H1 (cell line): ENCODE results near the gene CYTH1. TPM values are rescaled to one million over a fixed set of nuclear protein-coding genes. Genes with fewer than 3 reads are reported as not detected.

Source experiments
- CTCF ChIA-PET: fragments of 300-600 bp; sonication (Branson Sonifier 250); formaldehyde crosslinking; loops from one replicate; lab custom pipeline; 2021; ENCODE audit not compliant: partially characterized antibody; lab: Charles Lee
- POLR2A ChIA-PET: fragments of 300-600 bp; sonication (Branson Sonifier 250); formaldehyde crosslinking; loops from one replicate; lab custom pipeline; 2021; ENCODE audit warnings: inconsistent platforms; ENCODE audit not compliant: partially characterized antibody; lab: Charles Lee
- DNase-seq, 2 experiments: peaks; one replicate each; pipeline versions ENCODE4 v3.0.0 to v3.0.0-alpha.2; 2010 to 2022; ENCODE audit warnings: low spot score in 2 of 2, low read depth in 1 of 2, mixed read lengths in 1 of 2
- FAIRE-seq: peaks from 2 replicates; lab custom pipeline; 2011; peaks lifted over from hg19 to GRCh38; lab: Jason Lieb, UNC
- H2AFZ ChIP-seq: 2 replicates; pipeline ENCODE4 v1.8.1; 2012; ENCODE audit warnings: low read length, inconsistent platforms
- H2AK5ac ChIP-seq: 2 replicates; pipeline ENCODE4 v1.6.1; 2013; ENCODE audit warnings: low read depth, low read length
- H2BK120ac ChIP-seq: replicated peaks from 2 replicates; pipeline ENCODE3; 2013; ENCODE audit warnings: low read depth, low read length, inconsistent platforms
- H2BK12ac ChIP-seq: 2 replicates; pipeline ENCODE4 v1.6.1; 2013; ENCODE audit warnings: low read depth, low read length
- H2BK15ac ChIP-seq: 2 replicates; pipeline ENCODE4 v1.6.1; 2013; ENCODE audit warnings: low read length
- H2BK20ac ChIP-seq: 2 replicates; pipeline ENCODE4 v1.6.1; 2013; ENCODE audit warnings: low read length
- H2BK5ac ChIP-seq: 2 replicates; pipeline ENCODE4 v1.6.1; 2013; ENCODE audit warnings: low read depth, low read length
- H3K14ac ChIP-seq: 2 replicates; pipeline ENCODE4 v1.6.1; 2013; ENCODE audit warnings: inconsistent platforms; ENCODE audit not compliant: insufficient read length
- H3K18ac ChIP-seq: 2 replicates; pipeline ENCODE4 v1.6.1; 2013; ENCODE audit warnings: low read length; ENCODE audit errors: extremely low read depth
- H3K23ac ChIP-seq: 2 replicates; pipeline ENCODE4 v1.6.1; 2013; ENCODE audit warnings: inconsistent platforms; ENCODE audit not compliant: insufficient read length
- H3K23me2 ChIP-seq: 2 replicates; pipeline ENCODE4 v1.6.1; 2013; ENCODE audit warnings: low read depth, low read length
- H3K27ac ChIP-seq: 2 replicates; pipeline ENCODE4 v1.6.1; 2011; ENCODE audit warnings: low read depth, low read length, inconsistent platforms
- H3K27me3 ChIP-seq, 4 experiments: replicated peaks in 1 of 4; 1 replicate in 1 of 4; 2 replicates in 3 of 4; pipeline versions ENCODE4 v1.6.1 to v1.8.1; 2011 to 2013; ENCODE audit warnings: low read length in 3 of 4, mild to moderate bottlenecking in 3 of 4, inconsistent platforms in 2 of 4, mixed read lengths in 2 of 4, moderate library complexity in 1 of 4; ENCODE audit not compliant: control insufficient read depth in 3 of 4, insufficient read depth in 3 of 4; ENCODE audit errors: extremely low read depth in 1 of 4
- H3K36me3 ChIP-seq, 4 experiments: 2 replicates each; pipeline versions ENCODE4 v1.6.1 to v1.8.1; 2011 to 2013; ENCODE audit warnings: mild to moderate bottlenecking in 4 of 4, low read length in 3 of 4, moderate library complexity in 2 of 4, control low read depth in 1 of 4, inconsistent platforms in 1 of 4; ENCODE audit not compliant: insufficient read depth in 4 of 4, control insufficient read depth in 2 of 4
- H3K4ac ChIP-seq: replicated peaks from 2 replicates; pipeline ENCODE3; 2013; ENCODE audit warnings: low read length, low read depth, mixed read lengths, inconsistent platforms; ENCODE audit not compliant: insufficient read length
- H3K4me1 ChIP-seq, 4 experiments: replicated peaks in 1 of 4; 1 replicate in 1 of 4; 2 replicates in 3 of 4; pipeline versions ENCODE4 v1.6.1 to v1.8.1; 2011 to 2013; ENCODE audit warnings: low read length in 3 of 4, inconsistent platforms in 2 of 4, mixed read lengths in 1 of 4; ENCODE audit not compliant: insufficient read depth in 4 of 4, control insufficient read depth in 3 of 4
- H3K4me2 ChIP-seq, 2 experiments: 2 replicates each; pipeline versions ENCODE4 v1.6.1 to v1.8.1; 2011 to 2013; ENCODE audit warnings: low read depth in 2 of 2, low read length in 2 of 2, control low read depth in 1 of 2, inconsistent platforms in 1 of 2, mild to moderate bottlenecking in 1 of 2; ENCODE audit not compliant: insufficient read depth in 1 of 2
- H3K4me3 ChIP-seq, 4 experiments: fragments of 200-600, 300-600 bp in 1 of 4; sonication (generic), shearing (Covaris generic), sonication (Bioruptor Twin) in 1 of 4; 2 replicates each; pipeline versions ENCODE4 v1.5.1 to v1.8.1; 2011 to 2016; ENCODE audit warnings: low read length in 4 of 4, low read depth in 3 of 4, control low read depth in 2 of 4, inconsistent platforms in 2 of 4, mild to moderate bottlenecking in 2 of 4, mixed read lengths in 1 of 4, moderate library complexity in 1 of 4; ENCODE audit not compliant: insufficient read depth in 2 of 4; ENCODE audit errors: extremely low read depth in 1 of 4
- H3K56ac ChIP-seq: replicated peaks from 2 replicates; pipeline ENCODE3; 2013; ENCODE audit warnings: low read depth, mild to moderate bottlenecking, mixed read lengths, low read length, inconsistent platforms; ENCODE audit not compliant: insufficient read length
- H3K79me1 ChIP-seq: 2 replicates; pipeline ENCODE4 v1.6.1; 2013; ENCODE audit warnings: low read depth, low read length, control low read depth
- H3K79me2 ChIP-seq, 2 experiments: 2 replicates each; pipeline versions ENCODE4 v1.6.1 to v1.8.1; 2012 to 2013; ENCODE audit warnings: low read length in 2 of 2, mild to moderate bottlenecking in 2 of 2, inconsistent platforms in 1 of 2; ENCODE audit not compliant: insufficient read depth in 2 of 2, control insufficient read depth in 1 of 2
- H3K9ac ChIP-seq, 4 experiments: replicated peaks in 1 of 4; 1 replicate in 1 of 4; 2 replicates in 3 of 4; pipeline versions ENCODE4 v1.6.1 to v1.8.1; 2011 to 2013; ENCODE audit warnings: low read depth in 3 of 4, low read length in 3 of 4, control low read depth in 2 of 4, mild to moderate bottlenecking in 2 of 4, moderate library complexity in 2 of 4, inconsistent platforms in 1 of 4; ENCODE audit errors: extremely low read depth in 1 of 4
- H3K9me3 ChIP-seq, 2 experiments: 2 replicates each; pipeline versions ENCODE4 v1.6.1 to v1.8.1; 2012 to 2013; ENCODE audit warnings: mild to moderate bottlenecking in 2 of 2, moderate library complexity in 2 of 2, control low read depth in 1 of 2, inconsistent platforms in 1 of 2, low read depth in 1 of 2, low read length in 1 of 2, mixed read lengths in 1 of 2; ENCODE audit not compliant: insufficient read depth in 2 of 2
- H4K20me1 ChIP-seq, 2 experiments: replicated peaks in 1 of 2; 2 replicates each; pipeline versions ENCODE3 to v1.8.1; 2011 to 2013; ENCODE audit warnings: inconsistent platforms in 2 of 2, low read length in 2 of 2, mild to moderate bottlenecking in 1 of 2; ENCODE audit not compliant: insufficient read depth in 2 of 2, control insufficient read depth in 1 of 2
- H4K5ac ChIP-seq: 2 replicates; pipeline ENCODE4 v1.6.1; 2013; ENCODE audit warnings: low read length, low read depth, mixed read lengths, inconsistent platforms; ENCODE audit not compliant: insufficient read length
- H4K8ac ChIP-seq: 2 replicates; pipeline ENCODE4 v1.8.0; 2013; ENCODE audit warnings: mild to moderate bottlenecking, moderate library complexity, low read length, inconsistent platforms; ENCODE audit not compliant: insufficient read depth; ENCODE audit errors: extremely low read depth
- H4K91ac ChIP-seq: replicated peaks from 2 replicates; pipeline ENCODE3; 2013; ENCODE audit warnings: low read length, mixed read lengths, inconsistent platforms; ENCODE audit not compliant: insufficient read length
- WGBS, 2 experiments: shearing (Covaris generic) in 1 of 2; methylation state at CpG; one replicate each; pipeline versions ENCODE4 v1.1.6 to v1.1.7; 2013 to 2015; ENCODE audit warnings: low lambda C conversion rate in 2 of 2, mixed read lengths in 2 of 2, inconsistent platforms in 1 of 2, low coverage in 1 of 2, missing lambda C conversion rate in 1 of 2; ENCODE audit not compliant: insufficient replicate concordance in 2 of 2, insufficient coverage in 1 of 2, insufficient read length in 1 of 2; ENCODE audit errors: extremely low coverage in 1 of 2, missing lambda C conversion rate in 1 of 2; 5-methylcytosine and 5-hydroxymethylcytosine counted together
- polyA plus RNA-seq, 7 experiments: library from polyadenylated mRNA; depleted of rRNA in 3 of 7; stranded (reverse) in 5 of 7; unstranded in 2 of 7; fragments of >200 nt in 5 of 7; fragments of 200-250 nt in 2 of 7; gene quantifications; 1 replicate in 5 of 7; 2 replicates in 1 of 7; 4 replicates in 1 of 7; pipeline versions ENCODE4 v1.2.1 to v1.2.3, GENCODE V29; 2011 to 2013; ENCODE audit warnings: missing spikeins in 2 of 7, mixed read lengths in 2 of 7
- total RNA-seq: library from RNA; stranded (reverse); fragmentation: NEBNext Ultra II Directional; extraction: Animal tissue kit (Norgen Biotek cat#: 25700); gene quantifications from 2 replicates; pipeline ENCODE4 v1.2.1, GENCODE V29; 2021
- TF ChIP-seq, protein P1 (sequence below), 3 experiments: IDR thresholded peaks; 1 replicate in 2 of 3; 2 replicates in 1 of 3; pipeline versions ENCODE4 v1.5.1 to v1.6.1; 2011; ENCODE audit warnings: low read length in 3 of 3, mild to moderate bottlenecking in 3 of 3, inconsistent platforms in 2 of 3, low read depth in 1 of 3, moderate library complexity in 1 of 3; ENCODE audit not compliant: insufficient read depth in 1 of 3; ENCODE audit errors: control extremely low read depth in 1 of 3

CYTH1 gene
- total and polyA plus RNA-seq, 2 of the 8 experiments (the other 6 are each of a cell fraction or from before 2014, with no cell fraction given): 12.8 to 14.8 TPM

DNA sequence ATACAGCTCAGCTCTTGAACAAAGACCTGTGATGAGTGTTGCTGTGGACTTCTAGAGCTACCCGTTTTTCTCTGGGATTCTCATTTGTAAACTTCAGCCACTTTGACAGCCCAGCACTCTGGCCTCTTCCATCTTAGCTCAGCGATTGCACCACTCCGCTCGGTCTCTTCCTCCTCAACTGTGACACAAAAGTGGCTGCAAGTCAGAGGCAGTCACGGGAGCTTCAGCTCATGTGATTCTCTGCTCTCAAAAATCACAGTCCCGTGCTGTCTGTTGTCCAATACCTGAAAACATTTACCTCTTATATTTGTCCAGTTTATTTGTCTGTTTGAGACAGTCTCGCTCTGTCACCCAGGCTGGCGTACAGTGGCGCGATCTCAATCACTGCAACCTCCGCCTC is 129.2 kb downstream of the CYTH1 start:
- peaks cover 0 to 2% of the 10 kb centered on the region in 2 experiments for H4K20me1 ChIP-seq
- H3K79me1 ChIP-seq: no peaks in the 10 kb centered on the region; the same call in 1 of the 2 replicates
- ChIA-PET POLR2A (no interaction called here), CTCF (interaction anchor here (0.9 to 2.4 kb wide), 5 partner anchors 10 to 156 kb away, joined by 3 to 10 read pairs (median 3); no protein-coding TSS in a partner anchor)
- FAIRE-seq (no peak), DNase-seq (no peak)
- H3K56ac ChIP-seq: no peak overlapping the region
- no peaks in the 10 kb centered on the region for H3K36me3 ChIP-seq
- H2BK12ac ChIP-seq: no peak overlapping the region
- no peak overlapping the region for H2AFZ ChIP-seq
- no peak overlapping the region for H3K4me2 ChIP-seq
- H3K9ac ChIP-seq: no peak overlapping the region
- no peak overlapping the region for H4K91ac ChIP-seq
- no peak overlapping the region for H2BK120ac ChIP-seq
- no peak overlapping the region for H4K8ac ChIP-seq
- H4K5ac ChIP-seq: no peak overlapping the region
- H3K23me2 ChIP-seq: peaks cover 2% of the 10 kb centered on the region; the same call in 1 of the 2 replicates
- H2BK20ac ChIP-seq: no peak overlapping the region
- 81% methylated on average over 10 of the region's 11 CpGs; no CpG with 5 or more reads in 1 of the 2 experiments for WGBS, 2 experiments
- no peak overlapping the region for H2AK5ac ChIP-seq
- no peak overlapping the region for H3K23ac ChIP-seq
- no peaks in the 10 kb centered on the region for H3K27me3 ChIP-seq
- H3K4ac ChIP-seq: no peak overlapping the region
- H3K4me3 ChIP-seq: no peak overlapping the region
- H3K79me2 ChIP-seq: no peaks in the 10 kb centered on the region
- H3K9me3 ChIP-seq: no peaks in the 10 kb centered on the region
- H3K18ac ChIP-seq: no peak overlapping the region
- H2BK5ac ChIP-seq: no peak overlapping the region
- H3K14ac ChIP-seq: no peak overlapping the region
- no peaks in the 10 kb centered on the region for H3K4me1 ChIP-seq
- H2BK15ac ChIP-seq: no peak overlapping the region
- no peak overlapping the region for H3K27ac ChIP-seq
- TF ChIP-seq, protein P1, sequence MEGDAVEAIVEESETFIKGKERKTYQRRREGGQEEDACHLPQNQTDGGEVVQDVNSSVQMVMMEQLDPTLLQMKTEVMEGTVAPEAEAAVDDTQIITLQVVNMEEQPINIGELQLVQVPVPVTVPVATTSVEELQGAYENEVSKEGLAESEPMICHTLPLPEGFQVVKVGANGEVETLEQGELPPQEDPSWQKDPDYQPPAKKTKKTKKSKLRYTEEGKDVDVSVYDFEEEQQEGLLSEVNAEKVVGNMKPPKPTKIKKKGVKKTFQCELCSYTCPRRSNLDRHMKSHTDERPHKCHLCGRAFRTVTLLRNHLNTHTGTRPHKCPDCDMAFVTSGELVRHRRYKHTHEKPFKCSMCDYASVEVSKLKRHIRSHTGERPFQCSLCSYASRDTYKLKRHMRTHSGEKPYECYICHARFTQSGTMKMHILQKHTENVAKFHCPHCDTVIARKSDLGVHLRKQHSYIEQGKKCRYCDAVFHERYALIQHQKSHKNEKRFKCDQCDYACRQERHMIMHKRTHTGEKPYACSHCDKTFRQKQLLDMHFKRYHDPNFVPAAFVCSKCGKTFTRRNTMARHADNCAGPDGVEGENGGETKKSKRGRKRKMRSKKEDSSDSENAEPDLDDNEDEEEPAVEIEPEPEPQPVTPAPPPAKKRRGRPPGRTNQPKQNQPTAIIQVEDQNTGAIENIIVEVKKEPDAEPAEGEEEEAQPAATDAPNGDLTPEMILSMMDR (IDR thresholded peaks at IDR 0.05; ENCODE audit: control extremely low read depth in 1 of 3, insufficient read depth in 1 of 3, low read depth in 1 of 3, low read length in 3 of 3): no peak
